Stomach (tissue), 9 donors: ENCODE results near the gene ATP11B. TPM values are rescaled to one million over a fixed set of nuclear protein-coding genes. Genes with fewer than 3 reads are reported as not detected.

Experiments used
- DNase-seq, 2 donors: peaks; one replicate each; pipeline versions ENCODE4 v3.0.0 to v3.0.0-alpha.2; 2013 to 2019
- H3K27ac ChIP-seq, 5 donors: fragments of 200-600 bp in 4 of 5; sonication (generic) in 4 of 5; one replicate each; pipeline ENCODE4 v1.5.1; 2013 to 2019; ENCODE audit warnings: mild to moderate bottlenecking in 1 of 5, moderate library complexity in 1 of 5
- H3K27me3 ChIP-seq, 3 donors: fragments of 200-600 bp; sonication (generic); one replicate each; pipeline ENCODE4 v1.5.1; 2017 to 2019; ENCODE audit warnings: mixed run types in 1 of 3
- H3K36me3 ChIP-seq, 4 donors: fragments of 200-600 bp; sonication (generic); 1 replicate in 3 of 4; 2 replicates in 1 of 4; pipeline ENCODE4 v1.5.1; 2016 to 2019
- H3K4me1 ChIP-seq, 4 donors: fragments of 200-600 bp; sonication (generic); one replicate each; pipeline ENCODE4 v1.5.1; 2016 to 2019
- H3K4me3 ChIP-seq, 4 donors: fragments of 200-600 bp; sonication (generic) in 3 of 4; one replicate each; pipeline ENCODE4 v1.5.1; 2016 to 2019; ENCODE audit warnings: mild to moderate bottlenecking in 1 of 4
- H3K9me3 ChIP-seq, 4 donors: fragments of 200-600 bp; sonication (generic); one replicate each; pipeline ENCODE4 v1.5.1; 2016 to 2019
- EP300 ChIP-seq: sonication (generic); formaldehyde crosslinking; IDR thresholded peaks from one replicate; pipeline ENCODE4 v1.6.1; 2017; ENCODE audit warnings: antibody characterized with exemption
- POLR2A ChIP-seq, 4 donors: fragments of 450-650 bp; IDR thresholded peaks; one replicate each; pipeline ENCODE4 v1.6.1; 2016; ENCODE audit warnings: antibody characterized with exemption in 4 of 4, control low read depth in 2 of 4, mild to moderate bottlenecking in 1 of 4, moderate library complexity in 1 of 4
- POLR2AphosphoS5 ChIP-seq, 3 donors: sonication (generic); formaldehyde crosslinking; IDR thresholded peaks; one replicate each; pipeline ENCODE4 v1.6.1; 2016; ENCODE audit warnings: antibody characterized with exemption in 3 of 3
- WGBS, 5 donors: extraction: QIAGEN DNeasy Blood & Tissue Kit in 3 of 5; methylation state at CpG; one replicate each; pipeline versions ENCODE4 v1.1.5 to v1.1.7; 2013 to 2018; 5-methylcytosine and 5-hydroxymethylcytosine counted together
- intact Hi-C: fragments of 100-400 bp; cut with DNase I; formaldehyde crosslinking; loops from one replicate; pipeline ENCODE4 v1.15.1; 2023; ENCODE audit warnings: low total_unique reads
- polyA plus RNA-seq, 3 donors: library from polyadenylated mRNA; stranded (reverse); fragments of 200-250 nt; gene quantifications; one replicate each; pipeline ENCODE4 v1.2.3, GENCODE V29; 2013
- total RNA-seq, 5 donors: library from RNA; depleted of rRNA; stranded (reverse); fragments of >200 nt; gene quantifications; one replicate each; pipeline versions ENCODE4 v1.1.0 to v1.2.3, GENCODE V29; 2014 to 2016
- TF ChIP-seq, protein P1 (sequence below), 7 experiments: fragments of 450-650 bp in 4 of 7; fragments of 200-600 bp in 3 of 7; sonication (generic) in 3 of 7; IDR thresholded peaks; one replicate each; pipeline ENCODE4 v1.5.1; 2016 to 2019; ENCODE audit warnings: antibody characterized with exemption in 7 of 7, control low read depth in 2 of 7, mild to moderate bottlenecking in 1 of 7
- donor health status: healthy with polysubstance abuse.
- donor health status: Bipolar disorder and iron deficiency.
- donor health status: healthy.

The ATP11B gene
- total and polyA plus RNA-seq, 8 donors, result 9.6 to 449 (median 120) TPM

DNA sequence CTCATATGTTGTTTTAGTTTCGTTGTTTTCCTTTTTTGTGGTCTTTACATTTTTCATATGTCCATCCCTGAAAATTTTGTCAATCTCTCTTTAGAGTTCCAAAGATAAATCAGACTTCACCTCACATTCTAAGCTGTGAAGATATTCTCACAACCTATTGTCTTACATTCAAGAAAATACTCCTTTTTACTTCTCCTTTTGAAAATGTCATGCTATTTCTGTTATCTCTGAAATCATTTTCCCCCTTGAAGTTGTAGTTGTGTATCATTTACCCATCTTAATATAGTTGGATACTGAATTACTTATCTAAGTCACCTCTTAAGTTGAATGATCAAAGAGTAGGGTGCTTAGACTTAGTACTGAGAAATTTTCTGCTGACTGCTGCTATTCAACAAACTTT lies 112.7 kb downstream of the ATP11B start:
- WGBS, 5 donors, result 48 to 97% (median 91%) methylated on average over 1 of the region's 1 CpG
- no peaks in the 10 kb centered on the region for H3K9me3 ChIP-seq
- no peaks in the 10 kb centered on the region for H3K4me1 ChIP-seq
- TF ChIP-seq POLR2A (IDR thresholded peaks at IDR 0.05), result no peak
- no peak for TF ChIP-seq POLR2AphosphoS5 (IDR thresholded peaks at IDR 0.05)
- no peak for TF ChIP-seq EP300
- TF ChIP-seq, protein P1, sequence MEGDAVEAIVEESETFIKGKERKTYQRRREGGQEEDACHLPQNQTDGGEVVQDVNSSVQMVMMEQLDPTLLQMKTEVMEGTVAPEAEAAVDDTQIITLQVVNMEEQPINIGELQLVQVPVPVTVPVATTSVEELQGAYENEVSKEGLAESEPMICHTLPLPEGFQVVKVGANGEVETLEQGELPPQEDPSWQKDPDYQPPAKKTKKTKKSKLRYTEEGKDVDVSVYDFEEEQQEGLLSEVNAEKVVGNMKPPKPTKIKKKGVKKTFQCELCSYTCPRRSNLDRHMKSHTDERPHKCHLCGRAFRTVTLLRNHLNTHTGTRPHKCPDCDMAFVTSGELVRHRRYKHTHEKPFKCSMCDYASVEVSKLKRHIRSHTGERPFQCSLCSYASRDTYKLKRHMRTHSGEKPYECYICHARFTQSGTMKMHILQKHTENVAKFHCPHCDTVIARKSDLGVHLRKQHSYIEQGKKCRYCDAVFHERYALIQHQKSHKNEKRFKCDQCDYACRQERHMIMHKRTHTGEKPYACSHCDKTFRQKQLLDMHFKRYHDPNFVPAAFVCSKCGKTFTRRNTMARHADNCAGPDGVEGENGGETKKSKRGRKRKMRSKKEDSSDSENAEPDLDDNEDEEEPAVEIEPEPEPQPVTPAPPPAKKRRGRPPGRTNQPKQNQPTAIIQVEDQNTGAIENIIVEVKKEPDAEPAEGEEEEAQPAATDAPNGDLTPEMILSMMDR (IDR thresholded peaks at IDR 0.05), result no peak
- no peak overlapping the region for H3K27ac ChIP-seq
- H3K4me3 ChIP-seq, result no peak overlapping the region
- H3K27me3 ChIP-seq, result no peaks in the 10 kb centered on the region
- peaks cover 18 to 76% (median 60%) of the 10 kb centered on the region in 4 donors for H3K36me3 ChIP-seq
- intact Hi-C loops, result no loop called here
- no peak for DNase-seq

DNA sequence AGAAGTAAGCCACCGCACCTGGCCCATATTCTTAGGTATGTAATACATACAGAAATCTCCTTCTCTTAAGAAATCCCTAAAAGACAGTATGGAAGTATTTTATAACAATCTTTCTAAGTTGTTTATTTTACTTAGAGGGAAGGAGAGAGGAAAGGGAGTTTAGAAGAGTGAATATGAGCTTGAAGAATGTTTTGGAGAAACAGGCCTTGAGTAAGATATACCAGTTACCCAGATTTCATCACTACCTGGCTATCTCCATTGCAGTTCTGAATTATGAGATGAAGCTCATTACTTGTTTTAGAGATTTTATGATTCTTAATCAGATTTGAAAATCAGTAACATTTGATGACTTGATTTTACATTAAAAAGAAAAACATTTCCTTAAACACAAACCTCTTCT lies 115.2 kb downstream of the ATP11B start:
- Histone ChIP-seq H3K4me1 (peaks cover 0 to 4% (median 0%) of the 10 kb centered on the region in 4 donors), H3K36me3 (peaks cover 21 to 76% (median 63%) of the 10 kb centered on the region in 4 donors), H3K4me3 (no peak overlapping the region), H3K9me3 (no peaks in the 10 kb centered on the region), H3K27me3 (no peaks in the 10 kb centered on the region), H3K27ac (no peak overlapping the region)
- DNase-seq, result no peak
- no peak for TF ChIP-seq EP300
- no peak for TF ChIP-seq POLR2AphosphoS5 (IDR thresholded peaks at IDR 0.05)
- TF ChIP-seq, protein P1 (IDR thresholded peaks at IDR 0.05), result no peak
- no peak for TF ChIP-seq POLR2A (IDR thresholded peaks at IDR 0.05)
- 91 to 97% (median 94%) methylated on average over 1 of the region's 1 CpG for WGBS, 5 donors
- intact Hi-C loops, result no loop called here

DNA sequence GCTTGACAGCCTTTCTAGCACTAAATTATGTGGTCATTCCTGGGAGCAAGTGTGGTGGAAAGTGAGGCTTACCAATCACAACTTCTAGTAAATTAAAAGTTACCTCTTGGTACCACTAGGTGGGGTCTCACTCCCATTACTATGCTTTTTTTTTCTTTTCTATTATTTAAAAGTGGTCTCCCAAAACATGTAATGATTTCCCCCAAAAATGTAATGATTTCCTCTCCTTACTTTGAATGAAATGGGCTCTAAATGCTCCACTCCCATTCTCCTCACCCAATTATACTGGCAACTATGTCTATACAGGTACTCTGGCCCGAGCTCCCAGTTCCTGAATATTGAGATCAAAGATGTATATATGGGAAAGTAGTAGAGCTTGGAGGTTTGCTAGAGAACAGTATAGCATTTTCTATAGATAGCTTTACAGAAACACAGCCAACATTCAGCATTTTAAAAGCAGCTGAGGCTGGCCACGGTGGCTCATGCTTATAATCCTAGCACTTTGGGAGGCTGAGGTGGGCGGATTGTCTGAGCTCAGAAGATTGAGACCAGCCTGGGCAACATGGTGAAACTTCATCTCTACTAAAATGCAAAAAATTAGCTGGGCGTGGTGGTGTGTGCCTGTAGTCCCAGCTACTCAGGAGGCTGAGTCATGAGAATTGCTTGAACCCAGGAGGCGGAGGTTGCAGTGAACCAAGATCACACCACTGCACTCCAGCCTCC lies 116.2 kb downstream of the ATP11B start:
- H3K9me3 ChIP-seq, result no peaks in the 10 kb centered on the region
- H3K27ac ChIP-seq, result no peak overlapping the region
- intact Hi-C loops, result no loop called here
- 94 to 97% (median 96%) methylated on average over 5 of the region's 5 CpGs for WGBS, 5 donors
- peaks cover 0 to 4% (median 0%) of the 10 kb centered on the region in 4 donors for H3K4me1 ChIP-seq
- H3K36me3 ChIP-seq, result peaks cover 14 to 77% (median 64%) of the 10 kb centered on the region in 4 donors
- no peak for TF ChIP-seq POLR2AphosphoS5 (IDR thresholded peaks at IDR 0.05)
- TF ChIP-seq, protein P1 (IDR thresholded peaks at IDR 0.05), result peak in 4 of 7 experiments; percentile 9 to 32 (median 23)
- H3K27me3 ChIP-seq, result no peaks in the 10 kb centered on the region
- no peak overlapping the region for H3K4me3 ChIP-seq
- DNase-seq, result peak in 1 of 2 donors; percentile 19

DNA sequence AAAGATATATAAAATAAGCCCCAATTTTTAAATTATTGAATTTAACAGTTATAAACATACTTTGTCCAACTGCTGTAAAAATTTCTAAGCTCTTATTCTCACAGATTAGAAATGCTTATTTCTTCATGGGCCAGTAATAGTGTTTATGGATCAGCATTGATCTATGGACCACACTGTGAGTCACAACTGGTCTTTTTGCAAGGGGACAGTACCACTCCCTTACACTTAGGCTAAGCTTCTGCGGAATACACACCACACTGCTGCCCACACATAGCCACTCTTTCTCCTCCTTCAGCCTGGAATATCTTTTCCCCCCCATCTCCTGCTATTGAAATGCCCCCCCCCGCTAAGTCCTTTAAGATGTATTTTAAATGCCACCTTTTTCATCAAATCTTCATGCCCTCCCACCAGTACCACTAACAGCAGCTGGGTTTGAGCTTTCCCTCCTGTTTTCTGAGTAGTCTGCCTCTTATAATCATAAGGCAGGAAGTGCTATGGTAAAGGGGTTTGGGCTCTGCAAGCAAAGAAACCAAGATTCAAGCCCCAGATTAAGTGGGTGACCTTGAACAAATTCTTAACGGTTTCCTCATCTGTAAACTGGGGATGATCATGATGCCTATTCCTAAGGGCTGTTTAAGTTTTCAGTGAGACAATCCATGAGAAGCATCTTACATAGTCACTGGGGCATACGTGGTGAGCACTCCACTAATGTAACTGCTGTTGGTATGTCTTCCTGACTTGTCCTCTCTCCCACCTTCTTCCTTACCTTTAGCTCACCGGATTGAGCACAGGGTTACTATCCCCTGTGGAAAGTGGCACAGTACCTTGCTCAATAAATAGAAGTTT lies 117.9 kb downstream of the ATP11B start:
- intact Hi-C loops, result no loop called here
- no peaks in the 10 kb centered on the region for H3K27me3 ChIP-seq
- DNase-seq, result no peak
- WGBS, 5 donors, result 86 to 93% (median 89%) methylated on average over 5 of the region's 5 CpGs
- H3K4me1 ChIP-seq, result peaks cover 0 to 4% (median 0%) of the 10 kb centered on the region in 4 donors
- H3K4me3 ChIP-seq, result no peak overlapping the region
- no peak for TF ChIP-seq EP300
- TF ChIP-seq POLR2A (IDR thresholded peaks at IDR 0.05), result no peak
- TF ChIP-seq, protein P1 (IDR thresholded peaks at IDR 0.05), result no peak
- TF ChIP-seq POLR2AphosphoS5 (IDR thresholded peaks at IDR 0.05), result no peak
- no peak overlapping the region for H3K27ac ChIP-seq
- H3K36me3 ChIP-seq, result peaks cover 13 to 79% (median 62%) of the 10 kb centered on the region in 4 donors
- H3K9me3 ChIP-seq, result no peaks in the 10 kb centered on the region
